Natural killer cell (primary cell): ENCODE data around the gene PRMT7. TPM values are rescaled to one million over a fixed set of nuclear protein-coding genes. Genes with fewer than 3 reads are reported as not detected.

Source experiments
- ATAC-seq, 3 donors: fragments of 150-1000 bp in 2 of 3; fragments of 200-7000 bp in 1 of 3; cut with Tn5 transposase; 1 replicate in 1 of 3; 2 replicates in 2 of 3; pipeline ENCODE4 v1.10.0; 2021; ENCODE audit warnings: mild to moderate bottlenecking in 2 of 3, moderate library complexity in 2 of 3
- DNase-seq, 2 donors: peaks; one replicate each; pipeline versions ENCODE4 v3.0.0 to v3.0.0-alpha.2; 2013 to 2021; ENCODE audit warnings: mixed read lengths in 1 of 2
- H3K27ac ChIP-seq: one replicate; pipeline ENCODE4 v1.5.1; 2013; ENCODE audit warnings: mild to moderate bottlenecking, low read length
- H3K27me3 ChIP-seq: one replicate; pipeline ENCODE4 v1.6.1; 2013; ENCODE audit warnings: low read length; ENCODE audit not compliant: control insufficient read depth, insufficient read depth
- H3K36me3 ChIP-seq: one replicate; pipeline ENCODE4 v1.6.1; 2013; ENCODE audit warnings: low read length; ENCODE audit not compliant: control insufficient read depth, insufficient read depth
- H3K4me1 ChIP-seq: one replicate; pipeline ENCODE4 v1.6.1; 2013; ENCODE audit warnings: low read length; ENCODE audit not compliant: control insufficient read depth, insufficient read depth
- H3K4me3 ChIP-seq: one replicate; pipeline ENCODE4 v1.5.1; 2013; ENCODE audit warnings: low read length
- H3K9me3 ChIP-seq: one replicate; pipeline ENCODE4 v1.6.1; 2013; ENCODE audit warnings: low read length; ENCODE audit not compliant: control insufficient read depth, insufficient read depth
- H3K27ac Mint-ChIP-seq, 2 donors: one replicate each; pipeline ENCODE4 v1.8.0; 2022; ENCODE audit warnings: mild to moderate bottlenecking in 2 of 2, mixed read lengths in 2 of 2, moderate library complexity in 1 of 2
- H3K27me3 Mint-ChIP-seq, 2 donors: one replicate each; pipeline ENCODE4 v1.8.0; 2022; ENCODE audit warnings: low read depth in 2 of 2, mixed read lengths in 2 of 2
- H3K36me3 Mint-ChIP-seq: one replicate; pipeline ENCODE4 v1.8.0; 2022; ENCODE audit warnings: mixed read lengths
- H3K4me1 Mint-ChIP-seq, 2 donors: one replicate each; pipeline ENCODE4 v1.8.0; 2022; ENCODE audit warnings: mixed read lengths in 2 of 2
- H3K4me3 Mint-ChIP-seq: one replicate; pipeline ENCODE4 v1.8.0; 2022; ENCODE audit warnings: mild to moderate bottlenecking, moderate library complexity, mixed read lengths
- H3K9me3 Mint-ChIP-seq, 2 donors: one replicate each; pipeline ENCODE4 v1.8.0; 2022; ENCODE audit warnings: mixed read lengths in 2 of 2
- WGBS: methylation state at CpG from one replicate; pipeline ENCODE4 v1.1.7; 2013; ENCODE audit warnings: missing lambda C conversion rate; ENCODE audit not compliant: insufficient coverage; 5-methylcytosine and 5-hydroxymethylcytosine counted together
- intact Hi-C: fragments of 100-400 bp; cut with micrococcal nuclease; formaldehyde crosslinking; loops from one replicate; pipeline ENCODE4 v1.14.2; 2022
- total RNA-seq, 4 donors: library from RNA; stranded (reverse); fragments of 120-200 nt in 1 of 4; gene quantifications; one replicate each; pipeline versions ENCODE4 v1.2.3 to v1.2.4, GENCODE V29; 2013 to 2022
- TF ChIP-seq, protein P1 (sequence below): fragments of 200-600 bp; IDR thresholded peaks from one replicate; pipeline ENCODE4 v1.8.0; 2022; ENCODE audit warnings: antibody characterized with exemption

Gene PRMT7
- total RNA-seq, 3 donors from 2014 or later (not counting 1 experiment from before 2014, with no cell fraction given): 60.7 to 84.7 (median 68.2) TPM

DNA sequence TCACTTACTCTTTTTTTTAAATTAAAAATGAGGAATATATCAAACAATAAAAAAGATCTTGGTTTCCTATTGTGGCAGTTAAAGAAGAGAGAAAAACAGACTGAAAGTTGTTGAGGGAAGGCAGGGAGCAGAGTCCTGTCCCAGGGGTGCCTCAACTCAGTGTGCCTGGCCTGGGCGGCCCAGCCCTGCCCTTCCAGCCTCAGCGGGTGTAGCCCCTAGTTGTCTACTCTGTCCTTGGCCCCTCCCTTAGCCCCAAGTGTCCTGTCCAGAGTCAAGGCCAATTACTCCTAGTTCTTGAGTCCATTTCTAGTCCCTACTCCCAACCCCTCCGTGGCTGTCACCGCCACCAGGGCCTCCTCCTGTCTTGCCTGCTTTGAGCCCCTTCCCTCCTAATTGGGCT lies 85.0 kb downstream of the PRMT7 start:
- Histone ChIP-seq H3K9me3 (no peaks in the 10 kb centered on the region), H3K36me3 (no peaks in the 10 kb centered on the region), H3K27me3 (no peaks in the 10 kb centered on the region), H3K4me3 (no peak overlapping the region), H3K4me1 (no peaks in the 10 kb centered on the region), H3K27ac (no peak overlapping the region)
- peaks cover 0 to 6% of the 10 kb centered on the region in 2 donors for H3K4me1 Mint-ChIP-seq
- no peak for ATAC-seq
- no peak overlapping the region for H3K4me3 Mint-ChIP-seq
- no peaks in the 10 kb centered on the region for H3K9me3 Mint-ChIP-seq
- no peak overlapping the region for H3K27ac Mint-ChIP-seq
- intact Hi-C loops: loop anchor here (1.0 kb wide), 1 partner anchor 114 kb away; no protein-coding TSS in a partner anchor
- 73% methylated on average over 4 of the region's 4 CpGs for WGBS
- TF ChIP-seq, protein P1, sequence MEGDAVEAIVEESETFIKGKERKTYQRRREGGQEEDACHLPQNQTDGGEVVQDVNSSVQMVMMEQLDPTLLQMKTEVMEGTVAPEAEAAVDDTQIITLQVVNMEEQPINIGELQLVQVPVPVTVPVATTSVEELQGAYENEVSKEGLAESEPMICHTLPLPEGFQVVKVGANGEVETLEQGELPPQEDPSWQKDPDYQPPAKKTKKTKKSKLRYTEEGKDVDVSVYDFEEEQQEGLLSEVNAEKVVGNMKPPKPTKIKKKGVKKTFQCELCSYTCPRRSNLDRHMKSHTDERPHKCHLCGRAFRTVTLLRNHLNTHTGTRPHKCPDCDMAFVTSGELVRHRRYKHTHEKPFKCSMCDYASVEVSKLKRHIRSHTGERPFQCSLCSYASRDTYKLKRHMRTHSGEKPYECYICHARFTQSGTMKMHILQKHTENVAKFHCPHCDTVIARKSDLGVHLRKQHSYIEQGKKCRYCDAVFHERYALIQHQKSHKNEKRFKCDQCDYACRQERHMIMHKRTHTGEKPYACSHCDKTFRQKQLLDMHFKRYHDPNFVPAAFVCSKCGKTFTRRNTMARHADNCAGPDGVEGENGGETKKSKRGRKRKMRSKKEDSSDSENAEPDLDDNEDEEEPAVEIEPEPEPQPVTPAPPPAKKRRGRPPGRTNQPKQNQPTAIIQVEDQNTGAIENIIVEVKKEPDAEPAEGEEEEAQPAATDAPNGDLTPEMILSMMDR: no peak
- H3K36me3 Mint-ChIP-seq: no peaks in the 10 kb centered on the region
- H3K27me3 Mint-ChIP-seq: peaks cover 0 to 2% of the 10 kb centered on the region in 2 donors
- no peak for DNase-seq

DNA sequence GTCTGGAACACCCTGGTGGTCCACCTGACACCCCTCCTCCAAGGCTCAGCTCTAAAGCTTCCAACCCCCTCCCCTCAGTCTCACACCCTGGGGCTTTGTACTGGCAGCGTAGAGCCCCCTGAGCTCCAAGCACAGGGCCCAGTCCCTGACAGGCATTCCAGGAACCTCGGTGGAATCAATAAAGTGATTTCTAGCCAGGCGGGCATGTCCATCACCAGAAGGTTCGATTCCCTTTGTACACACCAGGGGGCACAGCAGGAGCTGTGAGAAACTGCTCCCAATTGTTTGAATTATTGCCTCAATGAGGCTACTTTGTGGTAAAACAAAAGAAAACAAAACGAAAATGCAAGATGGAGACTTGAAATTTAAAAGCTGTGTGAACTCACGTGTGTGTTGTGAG lies 85.7 kb downstream of the PRMT7 start:
- DNase-seq (peak in 1 of 2 donors; percentile 80), ATAC-seq (peak in 2 of 3 donors; percentile 36 to 55)
- Histone ChIP-seq H3K27ac (no peak overlapping the region), H3K27me3 (no peaks in the 10 kb centered on the region), H3K36me3 (no peaks in the 10 kb centered on the region), H3K4me1 (no peaks in the 10 kb centered on the region), H3K9me3 (no peaks in the 10 kb centered on the region), H3K4me3 (no peak overlapping the region)
- intact Hi-C loops: loop anchor here (1.0 kb wide), 1 partner anchor 114 kb away; no protein-coding TSS in a partner anchor
- Mint-ChIP-seq H3K4me1 (peaks cover 0 to 6% of the 10 kb centered on the region in 2 donors), H3K9me3 (no peaks in the 10 kb centered on the region), H3K27ac (no peak overlapping the region), H3K36me3 (no peaks in the 10 kb centered on the region), H3K27me3 (peaks cover 0 to 2% of the 10 kb centered on the region in 2 donors), H3K4me3 (no peak overlapping the region)
- TF ChIP-seq, protein P1: peak; percentile 37
- WGBS: 35% methylated on average over 5 of the region's 6 CpGs

DNA sequence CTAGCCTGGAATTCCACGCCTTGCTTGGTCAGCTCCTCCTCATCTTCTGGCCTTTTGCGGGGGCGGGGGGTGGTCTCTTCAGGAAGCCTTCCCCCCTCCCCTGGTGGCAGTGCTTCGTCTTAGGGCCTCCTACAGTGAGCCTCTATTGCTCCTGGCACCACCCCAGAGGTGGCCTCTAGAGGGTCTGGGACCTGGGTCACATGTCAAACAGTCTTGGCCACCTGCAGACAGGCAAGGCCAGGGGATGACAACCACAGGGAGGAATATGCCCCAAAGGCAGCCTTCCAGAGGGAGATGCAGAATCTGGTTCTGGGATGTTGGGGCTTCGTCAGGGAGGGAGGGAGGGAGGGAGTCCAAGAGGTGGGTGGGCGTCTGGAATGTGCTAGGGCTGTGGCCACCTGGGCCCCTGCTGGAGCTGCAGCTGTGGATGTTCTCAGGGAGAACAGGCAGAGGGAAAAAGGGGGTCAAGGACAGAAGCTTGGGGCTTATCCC lies 86.9 kb downstream of the PRMT7 start:
- Histone ChIP-seq H3K27ac (no peak overlapping the region), H3K27me3 (no peaks in the 10 kb centered on the region), H3K4me3 (no peak overlapping the region), H3K9me3 (no peaks in the 10 kb centered on the region), H3K36me3 (no peaks in the 10 kb centered on the region), H3K4me1 (no peaks in the 10 kb centered on the region)
- H3K27me3 Mint-ChIP-seq: peaks cover 0 to 2% of the 10 kb centered on the region in 2 donors
- ATAC-seq (no peak), DNase-seq (no peak)
- H3K4me3 Mint-ChIP-seq: no peak overlapping the region
- no peaks in the 10 kb centered on the region for H3K9me3 Mint-ChIP-seq
- no peaks in the 10 kb centered on the region for H3K36me3 Mint-ChIP-seq
- intact Hi-C loops: no loop called here
- WGBS: 92% methylated on average over 6 of the region's 6 CpGs
- TF ChIP-seq, protein P1: no peak
- H3K27ac Mint-ChIP-seq: no peak overlapping the region
- peaks cover 0 to 6% of the 10 kb centered on the region in 2 donors for H3K4me1 Mint-ChIP-seq

DNA sequence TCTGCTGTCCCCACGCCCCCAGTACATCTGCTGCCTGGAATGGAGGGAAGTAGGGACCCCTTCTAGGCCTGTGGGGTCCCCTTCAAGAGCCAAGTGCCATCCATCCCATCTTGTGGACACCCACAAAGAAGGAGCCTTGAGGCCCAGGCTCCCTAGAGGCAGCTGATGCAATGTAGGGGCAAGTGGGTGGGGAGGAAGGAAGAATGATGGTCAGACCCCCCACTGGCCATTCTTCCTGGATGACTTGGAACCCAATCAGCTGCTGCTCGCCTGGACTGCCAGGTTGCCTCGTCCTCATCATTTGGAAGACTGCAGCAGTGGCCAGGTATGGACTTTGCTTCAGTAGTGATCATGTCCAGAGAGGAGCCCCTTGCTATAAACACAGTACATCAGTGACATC lies 88.6 kb downstream of the PRMT7 start:
- peaks cover 0 to 2% of the 10 kb centered on the region in 2 donors for H3K27me3 Mint-ChIP-seq
- H3K27ac Mint-ChIP-seq: no peak overlapping the region
- DNase-seq: no peak
- H3K4me3 ChIP-seq: no peak overlapping the region
- intact Hi-C loops: no loop called here
- H3K36me3 ChIP-seq: no peaks in the 10 kb centered on the region
- H3K9me3 Mint-ChIP-seq: no peaks in the 10 kb centered on the region
- peaks cover 0 to 6% of the 10 kb centered on the region in 2 donors for H3K4me1 Mint-ChIP-seq
- no peaks in the 10 kb centered on the region for H3K27me3 ChIP-seq
- no peak overlapping the region for H3K27ac ChIP-seq
- H3K9me3 ChIP-seq: no peaks in the 10 kb centered on the region
- TF ChIP-seq, protein P1: no peak
- H3K4me1 ChIP-seq: no peaks in the 10 kb centered on the region
- H3K4me3 Mint-ChIP-seq: no peak overlapping the region
- H3K36me3 Mint-ChIP-seq: no peaks in the 10 kb centered on the region
- WGBS: 90% methylated on average over 3 of the region's 3 CpGs
- no peak for ATAC-seq
